GM12875 (cell line): ENCODE data around the gene VMAC.
"Not testable (repeated sequence)": the region's sequence is repeated elsewhere in the genome, so short reads cannot be mapped to it uniquely, and the experiment has no call there.

Experiments used
- H3K4me3 ChIP-seq: one replicate; pipeline ENCODE4 v1.5.1; 2011; ENCODE audit warnings: low read depth, low read length, control low read depth
- TF ChIP-seq, protein P1 (sequence below): IDR thresholded peaks from 2 replicates; pipeline ENCODE4 v1.5.1; 2011; ENCODE audit warnings: low read depth, mild to moderate bottlenecking, control low read depth, inconsistent platforms, low read length, moderate library complexity, borderline replicate concordance; ENCODE audit not compliant: insufficient read depth

Gene VMAC

GRCh38 chr19:5904352-5905113 is at the start of gene VMAC:
Gene VMAC (plus strand): TSS chr19:5904872. CDS start chr19:5904891, 19 bp downstream.
- peak within 1 kb of the TSS; percentile 99 for H3K4me3 ChIP-seq
- TF ChIP-seq, protein P1, sequence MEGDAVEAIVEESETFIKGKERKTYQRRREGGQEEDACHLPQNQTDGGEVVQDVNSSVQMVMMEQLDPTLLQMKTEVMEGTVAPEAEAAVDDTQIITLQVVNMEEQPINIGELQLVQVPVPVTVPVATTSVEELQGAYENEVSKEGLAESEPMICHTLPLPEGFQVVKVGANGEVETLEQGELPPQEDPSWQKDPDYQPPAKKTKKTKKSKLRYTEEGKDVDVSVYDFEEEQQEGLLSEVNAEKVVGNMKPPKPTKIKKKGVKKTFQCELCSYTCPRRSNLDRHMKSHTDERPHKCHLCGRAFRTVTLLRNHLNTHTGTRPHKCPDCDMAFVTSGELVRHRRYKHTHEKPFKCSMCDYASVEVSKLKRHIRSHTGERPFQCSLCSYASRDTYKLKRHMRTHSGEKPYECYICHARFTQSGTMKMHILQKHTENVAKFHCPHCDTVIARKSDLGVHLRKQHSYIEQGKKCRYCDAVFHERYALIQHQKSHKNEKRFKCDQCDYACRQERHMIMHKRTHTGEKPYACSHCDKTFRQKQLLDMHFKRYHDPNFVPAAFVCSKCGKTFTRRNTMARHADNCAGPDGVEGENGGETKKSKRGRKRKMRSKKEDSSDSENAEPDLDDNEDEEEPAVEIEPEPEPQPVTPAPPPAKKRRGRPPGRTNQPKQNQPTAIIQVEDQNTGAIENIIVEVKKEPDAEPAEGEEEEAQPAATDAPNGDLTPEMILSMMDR = no peak

GRCh38 chr19:5855151-5855550 is 49.5 kb upstream of the VMAC start:
- not testable (repeated sequence) for H3K4me3 ChIP-seq

DNA sequence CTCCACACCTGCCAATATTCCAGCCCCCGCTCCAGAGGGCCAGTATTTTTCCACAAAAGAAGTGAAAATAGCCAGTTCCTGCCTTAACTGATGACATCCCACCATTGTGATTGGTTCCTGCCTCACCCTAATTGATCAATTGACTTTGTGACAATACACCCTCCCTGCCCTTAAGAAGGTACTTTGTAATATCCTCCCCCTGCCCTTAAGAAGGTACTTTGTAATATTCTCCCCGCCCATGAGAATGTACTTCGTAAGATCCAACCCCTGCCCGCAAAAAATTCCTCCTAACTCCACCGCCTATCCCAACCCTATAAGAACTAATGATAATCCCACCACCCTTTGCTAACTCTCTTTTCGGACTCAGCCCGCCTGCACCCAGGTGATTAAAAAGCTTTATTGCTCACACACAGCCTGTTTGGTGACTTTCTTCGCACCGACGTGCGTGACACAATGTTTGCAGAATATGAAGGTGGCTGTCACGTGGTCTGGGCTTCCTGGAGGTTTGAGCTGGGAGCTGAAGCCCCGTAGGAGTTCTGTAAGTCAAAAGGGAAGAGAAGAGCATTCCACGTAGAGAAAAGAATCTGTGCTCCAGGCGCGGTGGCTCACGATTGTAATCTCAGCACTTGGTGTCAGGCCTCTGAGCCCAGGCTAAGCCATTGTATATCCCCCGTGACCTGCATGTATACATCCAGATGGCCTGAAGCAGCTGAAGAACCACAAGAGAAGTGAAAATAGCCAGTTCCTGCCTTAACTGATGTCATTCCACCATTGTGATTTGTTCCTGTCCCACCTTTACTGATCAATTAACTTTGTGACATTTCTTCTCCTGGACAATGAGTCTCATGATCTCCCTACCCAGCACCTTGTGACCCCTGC is 47.2 kb upstream of the VMAC start:
- no peak overlapping the region for H3K4me3 ChIP-seq
- TF ChIP-seq, protein P1 = no peak

DNA sequence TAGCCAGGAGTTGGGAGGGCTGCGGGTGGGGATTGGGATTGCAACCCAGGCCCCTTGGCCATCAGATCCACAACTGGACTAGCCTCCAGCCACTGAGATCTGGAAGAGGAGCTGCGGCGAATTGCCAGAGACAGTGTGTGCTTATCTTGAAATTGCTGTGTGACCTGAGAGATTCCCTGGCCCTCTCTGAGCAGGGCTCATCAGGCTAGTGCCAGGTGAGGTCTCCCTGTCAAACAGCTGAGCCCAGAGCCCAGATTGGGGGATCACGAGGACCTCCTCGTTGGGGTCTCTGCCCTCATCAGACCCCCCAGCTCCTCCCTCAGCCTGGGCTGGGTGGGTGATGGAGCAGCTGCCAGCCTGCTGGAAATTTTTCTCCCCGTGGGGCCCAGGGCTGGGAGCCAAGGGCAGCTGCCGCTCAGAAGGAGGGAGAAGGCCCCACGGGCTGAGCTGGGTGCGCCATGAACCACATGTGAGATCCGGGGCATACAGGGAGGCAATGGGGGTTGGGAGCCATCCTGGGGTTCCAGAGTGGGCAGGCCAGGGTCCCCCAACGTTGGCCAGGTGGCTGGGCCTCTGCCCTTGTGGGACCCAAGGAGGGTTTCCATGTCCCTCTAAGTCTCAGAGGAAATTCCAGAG is 41.5 kb upstream of the VMAC start:
- TF ChIP-seq, protein P1 = no peak
- H3K4me3 ChIP-seq = no peak overlapping the region

DNA sequence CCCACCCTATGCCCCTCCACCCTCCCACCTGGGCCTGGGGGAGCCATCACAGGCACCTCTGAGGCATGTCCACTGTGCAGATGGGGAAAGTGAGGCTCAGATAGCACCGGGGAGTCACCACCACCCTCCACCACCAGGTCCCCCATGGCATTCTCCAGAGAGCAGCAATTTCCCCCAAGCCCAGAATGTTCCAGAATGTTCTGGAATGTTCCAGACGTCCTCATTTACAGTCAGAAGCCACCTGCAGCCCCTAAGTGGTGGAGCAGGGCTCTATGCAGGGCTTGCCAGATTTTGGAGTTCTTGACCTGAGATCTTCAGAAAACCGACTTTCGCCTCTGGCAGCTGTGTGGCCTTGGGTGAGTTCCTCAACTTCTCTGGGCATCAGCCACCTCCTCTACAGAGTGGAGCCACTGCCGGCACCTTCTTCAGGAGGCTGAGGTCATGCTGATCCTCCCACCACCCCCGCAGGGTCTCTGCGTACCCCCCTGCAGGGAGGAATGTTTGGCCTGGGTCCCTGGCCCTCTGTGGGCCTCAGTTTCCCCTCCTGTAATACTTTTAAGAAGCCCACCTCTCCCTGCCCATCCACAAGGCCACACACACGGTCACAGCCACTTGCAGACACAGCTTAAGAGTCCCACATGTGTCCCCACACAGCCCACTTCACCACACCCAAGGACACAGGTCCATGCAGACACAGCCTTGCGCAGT is 40.5 kb upstream of the VMAC start:
- TF ChIP-seq, protein P1 = no peak
- H3K4me3 ChIP-seq = no peak overlapping the region

DNA sequence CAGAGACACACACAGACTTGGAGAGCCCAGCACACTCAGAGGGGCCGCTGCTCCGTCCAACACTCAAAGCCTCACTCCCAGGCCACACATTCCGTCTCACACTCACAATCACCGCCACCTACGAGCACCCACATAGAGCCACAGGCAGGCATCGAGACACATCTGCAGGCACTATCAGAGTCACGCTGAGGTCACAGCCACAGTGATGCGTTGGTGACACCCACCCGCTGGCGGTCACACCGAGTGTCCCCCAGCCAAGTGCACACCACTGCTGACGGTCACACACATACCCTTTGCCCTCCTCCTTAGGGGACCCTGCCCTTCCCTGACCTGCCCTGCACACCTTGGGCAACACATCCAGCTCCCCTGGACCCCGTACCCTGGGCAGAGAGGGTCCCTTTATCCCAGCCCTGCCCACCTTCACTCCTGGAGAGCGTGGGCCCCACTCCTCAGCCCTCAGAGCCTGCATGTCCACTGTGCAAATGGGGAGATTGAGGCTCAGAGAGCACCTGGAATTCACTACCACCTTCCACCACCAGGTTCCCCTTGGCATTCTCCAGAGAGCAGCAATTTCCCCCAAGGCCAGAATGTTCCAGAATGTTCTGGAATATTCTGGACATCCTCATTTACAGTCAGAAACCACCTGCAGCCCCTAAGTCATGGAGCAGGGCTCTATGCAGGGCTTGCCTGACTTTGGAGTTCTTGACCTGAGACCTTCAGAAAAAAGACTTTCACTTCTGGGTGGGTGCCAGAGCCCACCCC is 39.8 kb upstream of the VMAC start:
- TF ChIP-seq, protein P1 = no peak
- H3K4me3 ChIP-seq = no peak overlapping the region

- TF ChIP-seq, protein P1 = no peak
- H3K4me3 ChIP-seq = no peak overlapping the region
These were observed 38.9 kb upstream of the VMAC start for GRCh38 chr19:5865772-5866171.
